HG03565 (cell line): ENCODE results near the gene KRTAP10-2.
"Not testable (repeated sequence)": the region's sequence is repeated elsewhere in the genome, so short reads cannot be mapped to it uniquely, and the experiment has no call there.

Source experiments
- ATAC-seq: cut with Tn5 transposase; IDR thresholded peaks from one replicate; pipeline ENCODE4 v1.9.1; 2021; ENCODE audit warnings: mild to moderate bottlenecking, moderate library complexity; ENCODE audit not compliant: unreplicated experiment

Gene KRTAP10-2

GRCh38 chr21:44503006-44503889 is 48.1 kb downstream of the KRTAP10-2 start:
- not testable (repeated sequence) for ATAC-seq

GRCh38 chr21:44502171-44502958 is 48.9 kb downstream of the KRTAP10-2 start:
- ATAC-seq, result no peak
